Lower leg skin (tissue), 3 donors: Measurements from ENCODE around the gene NVL.

ENCODE experiments used
- CTCF ChIP-seq, 3 donors: fragments of 450-650 bp; IDR thresholded peaks; one replicate each; pipeline ENCODE4 v1.5.1; 2016; ENCODE audit warnings: antibody characterized with exemption in 3 of 3, mild to moderate bottlenecking in 3 of 3, moderate library complexity in 2 of 3
- POLR2A ChIP-seq, 2 donors: fragments of 450-650 bp; IDR thresholded peaks; one replicate each; pipeline ENCODE4 v1.6.1; 2016 to 2017; ENCODE audit warnings: antibody characterized with exemption in 2 of 2, mild to moderate bottlenecking in 1 of 2, moderate library complexity in 1 of 2

GRCh38 chr1:224267925-224268324 is 62.0 kb downstream of the NVL start:
- TF ChIP-seq POLR2A (IDR thresholded peaks at IDR 0.05): no peak
- TF ChIP-seq CTCF (IDR thresholded peaks at IDR 0.05): no peak
